22Rv1 (cell line): ENCODE data around the gene TNC.

ENCODE experiments used
- CTCF ChIP-seq: fragments of 450-650 bp; IDR thresholded peaks from 2 replicates; pipeline ENCODE4 v1.5.1; 2017; ENCODE audit warnings: mild to moderate bottlenecking
- ZFX ChIP-seq: fragments of 450-650 bp; IDR thresholded peaks from 2 replicates; pipeline ENCODE4 v1.6.1; 2017; ENCODE audit warnings: antibody characterized with exemption, borderline replicate concordance

- no peak for TF ChIP-seq CTCF
- no peak for TF ChIP-seq ZFX
Observed at GRCh38 chr9:115103746-115104477, 14.0 kb downstream of the TNC start.
